Mucosa of rectum (tissue), 2 donors: Measurements from ENCODE around the gene ANTXR1.

Experiments
- H3K27ac ChIP-seq, 2 donors: one replicate each; pipeline ENCODE4 v1.7.0; 2013; ENCODE audit warnings: inconsistent platforms in 2 of 2, low read depth in 2 of 2, low read length in 2 of 2
- H3K27me3 ChIP-seq, 2 donors: one replicate each; pipeline ENCODE4 v1.7.0; 2013; ENCODE audit warnings: low read length in 2 of 2; ENCODE audit not compliant: control insufficient read depth in 2 of 2, insufficient read depth in 2 of 2
- H3K36me3 ChIP-seq, 2 donors: one replicate each; pipeline ENCODE4 v1.7.0; 2013; ENCODE audit warnings: low read length in 2 of 2; ENCODE audit not compliant: control insufficient read depth in 2 of 2, insufficient read depth in 2 of 2
- H3K4me1 ChIP-seq, 2 donors: one replicate each; pipeline ENCODE4 v1.7.0; 2013; ENCODE audit warnings: low read length in 2 of 2, mild to moderate bottlenecking in 1 of 2; ENCODE audit not compliant: control insufficient read depth in 2 of 2, insufficient read depth in 2 of 2
- H3K4me3 ChIP-seq, 2 donors: one replicate each; pipeline ENCODE4 v1.7.0; 2013; ENCODE audit warnings: low read length in 2 of 2
- H3K9ac ChIP-seq, 2 donors: one replicate each; pipeline ENCODE4 v1.7.0; 2013; ENCODE audit warnings: low read length in 2 of 2, low read depth in 1 of 2, mild to moderate bottlenecking in 1 of 2
- H3K9me3 ChIP-seq, 2 donors: one replicate each; pipeline ENCODE4 v1.7.0; 2013; ENCODE audit warnings: low read length in 2 of 2; ENCODE audit not compliant: control insufficient read depth in 2 of 2
- donor health status: healthy.
- donor health status: Normal muscosa, but diverticular disease.

ANTXR1 gene

DNA sequence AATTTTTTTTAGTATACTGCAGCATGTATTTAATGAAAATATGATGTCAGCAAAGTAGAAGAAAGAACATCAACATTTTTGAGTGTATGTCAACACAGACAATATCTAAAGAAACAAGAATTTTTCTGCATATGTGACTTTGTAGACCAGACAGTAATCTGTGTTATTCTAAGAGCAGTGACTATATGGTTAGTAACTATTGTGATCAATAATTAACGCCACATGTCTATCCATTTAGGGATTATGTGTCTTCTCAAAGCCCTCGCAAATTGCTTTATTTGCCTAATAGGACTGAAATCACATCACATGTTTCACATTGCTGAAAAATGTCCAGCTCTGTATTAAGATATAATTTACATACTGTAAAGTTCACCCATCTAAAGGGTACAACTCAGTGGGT is 266.2 kb downstream of the ANTXR1 start:
- no peaks in the 10 kb centered on the region for H3K36me3 ChIP-seq
- no peaks in the 10 kb centered on the region for H3K27me3 ChIP-seq
- H3K4me3 ChIP-seq, result no peak overlapping the region
- no peaks in the 10 kb centered on the region for H3K4me1 ChIP-seq
- no peak overlapping the region for H3K9ac ChIP-seq
- H3K27ac ChIP-seq, result no peak overlapping the region
- H3K9me3 ChIP-seq, result no peaks in the 10 kb centered on the region

DNA sequence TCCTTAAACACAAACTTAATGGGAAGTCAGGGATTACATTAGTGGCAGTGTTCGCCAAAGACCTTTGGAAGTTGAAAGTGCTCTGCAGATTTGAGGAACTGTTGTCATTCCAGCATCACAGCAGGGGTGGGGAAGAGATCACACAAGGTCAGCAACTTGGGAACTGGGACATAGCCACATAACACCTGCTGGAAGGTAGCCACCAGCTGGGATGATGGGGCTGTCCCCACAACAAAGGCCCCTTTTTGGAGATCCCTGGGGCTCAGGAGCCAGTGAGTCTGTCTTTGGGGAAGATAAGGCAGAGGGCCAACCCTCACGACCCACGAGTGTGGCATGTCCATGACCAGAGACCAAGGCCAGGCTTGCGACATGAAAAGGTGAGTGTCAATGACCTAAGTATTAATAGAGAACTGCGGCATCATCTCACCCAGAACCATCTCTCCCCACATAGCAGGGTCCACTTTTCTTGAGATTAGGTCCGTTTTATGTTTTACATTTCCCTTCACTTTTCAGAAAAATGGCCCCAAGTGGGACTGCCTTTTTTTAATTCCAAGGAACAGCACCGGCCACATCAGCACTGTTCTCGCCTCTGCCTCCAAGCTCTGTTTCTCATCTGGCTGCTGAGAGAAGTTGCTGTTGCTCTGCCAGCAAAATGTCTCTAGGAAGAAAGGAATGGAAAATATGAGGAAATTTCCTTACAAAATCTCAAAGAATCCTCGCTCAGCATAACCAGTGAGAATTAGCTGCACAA is 267.1 kb downstream of the ANTXR1 start:
- Histone ChIP-seq H3K9me3 (no peaks in the 10 kb centered on the region), H3K9ac (no peak overlapping the region), H3K4me3 (no peak overlapping the region)

GRCh38 chr2:69280796-69281412 is 267.9 kb downstream of the ANTXR1 start:
- H3K27me3 ChIP-seq, result no peaks in the 10 kb centered on the region
- H3K4me3 ChIP-seq, result no peak overlapping the region
- H3K9me3 ChIP-seq, result no peaks in the 10 kb centered on the region
- H3K36me3 ChIP-seq, result no peaks in the 10 kb centered on the region
- H3K27ac ChIP-seq, result no peak overlapping the region
- H3K9ac ChIP-seq, result no peak overlapping the region
- no peaks in the 10 kb centered on the region for H3K4me1 ChIP-seq

More for the DNA sequence above, 267.1 kb downstream of the ANTXR1 start:
- Histone ChIP-seq H3K27ac (no peak overlapping the region), H3K4me1 (no peaks in the 10 kb centered on the region), H3K36me3 (no peaks in the 10 kb centered on the region), H3K27me3 (no peaks in the 10 kb centered on the region)

DNA sequence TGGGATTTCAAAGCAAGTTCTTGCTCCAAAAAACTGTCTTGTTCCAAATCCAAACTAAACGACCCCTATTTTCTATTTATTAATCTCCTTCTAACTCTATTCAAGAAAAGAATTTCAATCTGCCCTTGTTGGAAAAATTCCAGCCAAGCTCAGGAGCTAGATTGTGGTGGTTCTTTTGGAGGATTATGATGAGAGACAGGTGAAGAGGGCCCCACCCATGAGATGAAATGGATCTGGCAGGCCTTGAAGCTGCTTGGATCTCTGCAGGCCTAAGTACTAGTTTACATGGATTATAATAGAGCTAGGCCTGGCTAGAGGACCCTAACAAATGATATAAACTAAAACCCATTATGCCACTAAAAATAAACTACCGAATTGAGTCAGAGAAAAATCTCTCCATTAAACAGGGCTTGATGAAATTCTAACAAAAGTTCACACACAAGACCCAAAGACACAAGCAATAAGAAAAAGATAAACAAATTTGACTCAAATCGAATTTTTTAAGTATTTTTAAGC is 272.5 kb downstream of the ANTXR1 start:
- no peaks in the 10 kb centered on the region for H3K4me1 ChIP-seq
- H3K4me3 ChIP-seq, result no peak overlapping the region
- H3K36me3 ChIP-seq, result no peaks in the 10 kb centered on the region
- no peaks in the 10 kb centered on the region for H3K27me3 ChIP-seq
- H3K9ac ChIP-seq, result no peak overlapping the region
- H3K27ac ChIP-seq, result no peak overlapping the region
- H3K9me3 ChIP-seq, result no peaks in the 10 kb centered on the region

GRCh38 chr2:69287544-69287943 is 274.6 kb downstream of the ANTXR1 start:
- Histone ChIP-seq H3K9ac (no peak overlapping the region), H3K9me3 (no peaks in the 10 kb centered on the region), H3K27ac (no peak overlapping the region), H3K36me3 (no peaks in the 10 kb centered on the region), H3K4me3 (no peak overlapping the region), H3K4me1 (no peaks in the 10 kb centered on the region), H3K27me3 (no peaks in the 10 kb centered on the region)

DNA sequence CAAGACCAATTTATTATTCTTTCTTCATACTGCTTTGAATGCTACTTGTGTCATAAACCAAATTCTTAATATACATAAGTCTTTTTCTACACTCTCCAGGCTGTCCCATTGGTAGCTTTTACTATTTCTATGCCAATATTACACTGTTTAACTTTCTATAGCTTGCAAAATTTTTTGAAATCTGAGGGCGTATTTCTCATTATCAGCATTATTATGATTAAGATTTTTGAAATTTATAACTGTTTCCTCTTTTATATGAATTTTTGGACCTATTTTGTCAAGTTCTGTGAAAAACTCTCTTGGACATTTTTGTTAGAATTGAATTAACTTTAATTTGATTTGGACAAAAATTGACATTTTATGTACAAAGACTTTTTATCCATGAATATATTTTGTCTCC is 275.4 kb downstream of the ANTXR1 start:
- H3K36me3 ChIP-seq, result no peaks in the 10 kb centered on the region

DNA sequence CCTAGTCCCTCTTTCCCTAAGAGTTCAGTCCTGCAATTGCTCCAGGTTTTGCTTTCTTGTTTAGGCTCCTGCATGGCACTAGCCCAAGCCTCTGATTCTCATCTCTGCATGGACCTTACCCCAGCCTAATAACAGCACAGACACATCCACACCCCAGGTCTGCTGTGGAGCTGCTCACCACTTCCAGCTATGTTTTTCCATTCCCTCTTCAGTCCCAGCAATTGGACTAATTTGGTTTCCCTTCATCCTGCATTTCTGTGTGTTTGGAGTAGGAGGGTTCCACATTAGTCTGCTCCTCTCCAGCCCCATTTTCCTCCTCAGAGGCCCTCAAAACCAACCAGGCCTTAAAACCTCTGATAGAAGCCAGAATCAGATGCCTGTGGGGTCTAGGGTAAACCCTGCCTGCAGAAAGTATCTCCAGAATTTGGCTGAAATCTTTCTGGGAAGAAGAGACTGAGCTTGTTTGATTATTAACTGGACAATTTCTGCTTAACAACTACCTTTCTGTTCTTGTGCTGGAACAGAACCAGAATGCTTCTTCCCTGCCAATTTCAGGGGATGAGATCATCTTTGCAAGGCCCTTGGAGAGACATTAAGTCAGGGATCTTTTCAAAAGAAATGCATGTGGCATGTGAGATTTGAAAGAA is 278.1 kb downstream of the ANTXR1 start:
- no peaks in the 10 kb centered on the region for H3K4me1 ChIP-seq
- H3K27ac ChIP-seq, result no peak overlapping the region
- no peak overlapping the region for H3K4me3 ChIP-seq

More for the DNA sequence above, 275.4 kb downstream of the ANTXR1 start:
- Histone ChIP-seq H3K27me3 (no peaks in the 10 kb centered on the region), H3K4me3 (no peak overlapping the region), H3K9ac (no peak overlapping the region), H3K4me1 (no peaks in the 10 kb centered on the region), H3K9me3 (no peaks in the 10 kb centered on the region), H3K27ac (no peak overlapping the region)

DNA sequence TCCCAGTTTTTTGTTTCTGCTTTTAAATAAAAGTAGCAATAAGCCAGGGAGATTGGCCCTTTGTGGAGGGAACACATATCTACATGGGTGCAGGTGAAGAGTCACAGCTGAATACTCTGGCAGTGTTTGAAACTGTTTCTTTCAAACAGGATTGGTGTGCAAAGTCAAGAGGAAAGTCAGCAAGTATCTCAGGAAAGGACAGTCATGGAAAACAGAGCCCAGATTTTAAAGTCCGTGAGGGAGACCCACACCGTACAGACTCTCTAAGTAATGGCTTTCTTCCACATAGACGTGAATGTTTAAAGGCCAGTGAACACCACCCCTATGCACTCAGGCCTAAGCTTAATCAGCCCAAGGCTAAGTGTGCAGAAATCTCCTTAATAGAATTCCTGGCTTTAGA is 278.7 kb downstream of the ANTXR1 start:
- Histone ChIP-seq H3K4me1 (no peaks in the 10 kb centered on the region), H3K27ac (no peak overlapping the region), H3K36me3 (no peaks in the 10 kb centered on the region), H3K9me3 (no peaks in the 10 kb centered on the region), H3K4me3 (no peak overlapping the region), H3K9ac (no peak overlapping the region), H3K27me3 (no peaks in the 10 kb centered on the region)

More for the DNA sequence above, 278.1 kb downstream of the ANTXR1 start:
- H3K9ac ChIP-seq, result no peak overlapping the region
- H3K27me3 ChIP-seq, result no peaks in the 10 kb centered on the region
- no peaks in the 10 kb centered on the region for H3K9me3 ChIP-seq
- no peaks in the 10 kb centered on the region for H3K36me3 ChIP-seq

GRCh38 chr2:69292256-69292655 is 279.3 kb downstream of the ANTXR1 start:
- H3K4me1 ChIP-seq, result no peaks in the 10 kb centered on the region
- no peak overlapping the region for H3K9ac ChIP-seq
- no peaks in the 10 kb centered on the region for H3K36me3 ChIP-seq
- H3K9me3 ChIP-seq, result no peaks in the 10 kb centered on the region
- no peaks in the 10 kb centered on the region for H3K27me3 ChIP-seq
- no peak overlapping the region for H3K27ac ChIP-seq
- H3K4me3 ChIP-seq, result no peak overlapping the region

GRCh38 chr2:69296421-69296820 is 283.4 kb downstream of the ANTXR1 start:
- no peaks in the 10 kb centered on the region for H3K4me1 ChIP-seq
- H3K9ac ChIP-seq, result no peak overlapping the region
- H3K27me3 ChIP-seq, result no peaks in the 10 kb centered on the region
- H3K4me3 ChIP-seq, result no peak overlapping the region
- H3K36me3 ChIP-seq, result no peaks in the 10 kb centered on the region
- H3K27ac ChIP-seq, result no peak overlapping the region
- no peaks in the 10 kb centered on the region for H3K9me3 ChIP-seq
